ENCODE results near the gene SSR4. TPM values are rescaled to one million over a fixed set of nuclear protein-coding genes. Genes with fewer than 3 reads are reported as not detected.
"Not testable (repeated sequence)": the region's sequence is repeated elsewhere in the genome, so short reads cannot be mapped to it uniquely, and the experiment has no call there.

Gene SSR4
- total RNA-seq, 1 experiment from 2014 or later = 225 TPM

- H3K27me3 ChIP-seq (replicated peaks) = no peaks in the 10 kb centered on the region
- peaks cover 5% of the 10 kb centered on the region; the same call in 1 of the 2 replicates for H3K4me1 ChIP-seq (replicated peaks)
- H3K4me3 ChIP-seq = no peak overlapping the region
- H3K36me3 ChIP-seq = no peaks in the 10 kb centered on the region
- DNase-seq (ENCODE audit: low read depth in 1 of 2, low spot score in 2 of 2) = no peak
- H3K9me3 ChIP-seq (replicated peaks) = no peaks in the 10 kb centered on the region
- no peak overlapping the region for H3K27ac ChIP-seq
Observed at GRCh38 chrX:153816831-153817690, 22.6 kb downstream of the SSR4 start.

- H3K9me3 ChIP-seq (replicated peaks); H3K27me3 ChIP-seq (replicated peaks); DNase-seq (ENCODE audit: low read depth in 1 of 2, low spot score in 2 of 2); H3K27ac ChIP-seq; H3K36me3 ChIP-seq; H3K4me3 ChIP-seq; H3K4me1 ChIP-seq (replicated peaks): not testable (repeated sequence)
Observed at GRCh38 chrX:153818064-153818463, 23.6 kb downstream of the SSR4 start.

- no peak for DNase-seq (ENCODE audit: low read depth in 1 of 2, low spot score in 2 of 2)
- Histone ChIP-seq H3K27me3 (replicated peaks) (no peaks in the 10 kb centered on the region), H3K9me3 (replicated peaks) (no peaks in the 10 kb centered on the region), H3K4me3 (peak overlapping the region; percentile 12; the same call in 1 of the 2 replicates), H3K4me1 (replicated peaks) (peaks cover 5% of the 10 kb centered on the region; the same call in 1 of the 2 replicates), H3K36me3 (no peaks in the 10 kb centered on the region), H3K27ac (no peak overlapping the region)
Observed at GRCh38 chrX:153818571-153819383, 24.3 kb downstream of the SSR4 start.

- Histone ChIP-seq H3K27ac (no peak overlapping the region), H3K36me3 (no peaks in the 10 kb centered on the region), H3K4me3 (peak overlapping the region; percentile 12; the same call in 1 of the 2 replicates), H3K4me1 (replicated peaks) (peaks cover 5% of the 10 kb centered on the region; the same call in 1 of the 2 replicates), H3K9me3 (replicated peaks) (no peaks in the 10 kb centered on the region), H3K27me3 (replicated peaks) (no peaks in the 10 kb centered on the region)
- DNase-seq (ENCODE audit: low read depth in 1 of 2, low spot score in 2 of 2) = no peak
Observed at GRCh38 chrX:153819384-153820040, 25.0 kb downstream of the SSR4 start.

- no peak overlapping the region for H3K27ac ChIP-seq
- no peaks in the 10 kb centered on the region for H3K36me3 ChIP-seq
- no peak for DNase-seq (ENCODE audit: low read depth in 1 of 2, low spot score in 2 of 2)
- H3K4me3 ChIP-seq = no peak overlapping the region
- H3K9me3 ChIP-seq (replicated peaks) = no peaks in the 10 kb centered on the region
- H3K4me1 ChIP-seq (replicated peaks) = peaks cover 5% of the 10 kb centered on the region; the same call in 1 of the 2 replicates
- H3K27me3 ChIP-seq (replicated peaks) = no peaks in the 10 kb centered on the region
Observed at GRCh38 chrX:153820601-153821000, 26.1 kb downstream of the SSR4 start.

- no peaks in the 10 kb centered on the region for H3K27me3 ChIP-seq (replicated peaks)
- H3K4me3 ChIP-seq = no peak overlapping the region
- H3K27ac ChIP-seq = no peak overlapping the region
- no peak for DNase-seq (ENCODE audit: low read depth in 1 of 2, low spot score in 2 of 2)
- peaks cover 5% of the 10 kb centered on the region; the same call in 1 of the 2 replicates for H3K4me1 ChIP-seq (replicated peaks)
- no peaks in the 10 kb centered on the region for H3K36me3 ChIP-seq
- no peaks in the 10 kb centered on the region for H3K9me3 ChIP-seq (replicated peaks)
Observed at GRCh38 chrX:153821066-153821465, 26.6 kb downstream of the SSR4 start.

- H3K4me3 ChIP-seq = no peak overlapping the region
- peaks cover 12% of the 10 kb centered on the region for H3K27me3 ChIP-seq (replicated peaks)
- no peak for DNase-seq (ENCODE audit: low read depth in 1 of 2, low spot score in 2 of 2)
- no peaks in the 10 kb centered on the region for H3K36me3 ChIP-seq
- H3K4me1 ChIP-seq (replicated peaks) = peaks cover under 1% of the 10 kb centered on the region; the same call in 1 of the 2 replicates
- H3K27ac ChIP-seq = no peak overlapping the region
- no peaks in the 10 kb centered on the region for H3K9me3 ChIP-seq (replicated peaks)
Observed at GRCh38 chrX:153824348-153824747, 29.9 kb downstream of the SSR4 start.

GRCh38 chrX:153825042-153825441, 30.6 kb downstream of the SSR4 start:
- Histone ChIP-seq H3K36me3 (no peaks in the 10 kb centered on the region), H3K9me3 (replicated peaks) (no peaks in the 10 kb centered on the region), H3K27ac (no peak overlapping the region), H3K4me1 (replicated peaks) (no peaks in the 10 kb centered on the region), H3K4me3 (no peak overlapping the region), H3K27me3 (replicated peaks) (peaks cover 19% of the 10 kb centered on the region)
- DNase-seq (ENCODE audit: low read depth in 1 of 2, low spot score in 2 of 2) = no peak

GRCh38 chrX:153827016-153827415, 32.5 kb downstream of the SSR4 start:
- H3K9me3 ChIP-seq (replicated peaks) = no peaks in the 10 kb centered on the region
- H3K27me3 ChIP-seq (replicated peaks) = peaks cover 21% of the 10 kb centered on the region
- H3K4me1 ChIP-seq (replicated peaks) = no peaks in the 10 kb centered on the region
- no peak for DNase-seq (ENCODE audit: low read depth in 1 of 2, low spot score in 2 of 2)
- H3K27ac ChIP-seq = no peak overlapping the region
- no peak overlapping the region for H3K4me3 ChIP-seq
- H3K36me3 ChIP-seq = no peaks in the 10 kb centered on the region

GRCh38 chrX:153827903-153828302, 33.4 kb downstream of the SSR4 start:
- no peak overlapping the region for H3K4me3 ChIP-seq
- H3K27ac ChIP-seq = no peak overlapping the region
- no peak for DNase-seq (ENCODE audit: low read depth in 1 of 2, low spot score in 2 of 2)
- no peaks in the 10 kb centered on the region for H3K9me3 ChIP-seq (replicated peaks)
- H3K36me3 ChIP-seq = no peaks in the 10 kb centered on the region
- H3K27me3 ChIP-seq (replicated peaks) = peaks cover 21% of the 10 kb centered on the region
- no peaks in the 10 kb centered on the region for H3K4me1 ChIP-seq (replicated peaks)

GRCh38 chrX:153828308-153828707, 33.8 kb downstream of the SSR4 start:
- H3K4me1 ChIP-seq (replicated peaks) = no peaks in the 10 kb centered on the region
- H3K9me3 ChIP-seq (replicated peaks) = no peaks in the 10 kb centered on the region
- H3K36me3 ChIP-seq = no peaks in the 10 kb centered on the region
- H3K4me3 ChIP-seq = no peak overlapping the region
- H3K27ac ChIP-seq = no peak overlapping the region
- DNase-seq (ENCODE audit: low read depth in 1 of 2, low spot score in 2 of 2) = no peak
- H3K27me3 ChIP-seq (replicated peaks) = peaks cover 21% of the 10 kb centered on the region

GRCh38 chrX:153828723-153829548, 34.5 kb downstream of the SSR4 start:
- Histone ChIP-seq H3K9me3 (replicated peaks) (no peaks in the 10 kb centered on the region), H3K27me3 (replicated peaks) (peaks cover 21% of the 10 kb centered on the region), H3K4me3 (no peak overlapping the region), H3K4me1 (replicated peaks) (no peaks in the 10 kb centered on the region), H3K36me3 (no peaks in the 10 kb centered on the region), H3K27ac (no peak overlapping the region)
- no peak for DNase-seq (ENCODE audit: low read depth in 1 of 2, low spot score in 2 of 2)

GRCh38 chrX:153829549-153829798, 35.0 kb downstream of the SSR4 start:
- no peak for DNase-seq (ENCODE audit: low read depth in 1 of 2, low spot score in 2 of 2)
- no peaks in the 10 kb centered on the region for H3K4me1 ChIP-seq (replicated peaks)
- H3K36me3 ChIP-seq = no peaks in the 10 kb centered on the region
- H3K9me3 ChIP-seq (replicated peaks) = no peaks in the 10 kb centered on the region
- H3K4me3 ChIP-seq = no peak overlapping the region
- no peak overlapping the region for H3K27ac ChIP-seq
- peaks cover 21% of the 10 kb centered on the region for H3K27me3 ChIP-seq (replicated peaks)

Data from SJSA1 (cell line).